ENCODE measurements around the gene CAMSAP1. TPM values are rescaled to one million over a fixed set of nuclear protein-coding genes. Genes with fewer than 3 reads are reported as not detected.

The CAMSAP1 gene
- total and polyA plus RNA-seq, 10 of the 15 experiments (the other 5 are each of a cell fraction or from before 2014, with no cell fraction given) = 1.4 to 24.7 (median 8.0) TPM

- TF ChIP-seq MAX (IDR thresholded peaks at IDR 0.05; ENCODE audit: low read depth, low read length) (no peak), STAT3 (IDR thresholded peaks at IDR 0.05; ENCODE audit: low read depth, low read length) (no peak), FOXK2 (IDR thresholded peaks at IDR 0.05) (no peak), GATAD2B (conservative IDR thresholded peaks at IDR 0.05; ENCODE audit: low read depth) (no peak), SIN3A (IDR thresholded peaks at IDR 0.05; ENCODE audit: low read depth, low read length) (no peak), ZBTB11 (CRISPR knock-in tag; IDR thresholded peaks at IDR 0.05) (no peak), IKZF2 (IDR thresholded peaks at IDR 0.05) (no peak), SPI1 (IDR thresholded peaks at IDR 0.05; ENCODE audit: borderline replicate concordance, insufficient read depth, low read depth, low read length) (no peak), EZH2 (IDR thresholded peaks at IDR 0.05; ENCODE audit: borderline replicate concordance, control insufficient read depth, low read depth, low read length) (no peak)
Measured at GRCh38 chr9:135787317-135787716, 120.0 kb downstream of the CAMSAP1 start (continued).

- DNase-seq (ENCODE audit: low read depth, low spot score) = no peak
- 59% methylated on average over 31 of the region's 44 CpGs for WGBS (ENCODE audit: insufficient coverage, insufficient replicate concordance, low lambda C conversion rate, missing lambda C conversion rate)
- TF ChIP-seq HDGF (IDR thresholded peaks at IDR 0.05) (no peak), NR2F1 (conservative IDR thresholded peaks at IDR 0.05) (no peak), SRF (IDR thresholded peaks at IDR 0.05; ENCODE audit: low read depth in 2 of 2, low read length in 2 of 2) (no peak), EED (IDR thresholded peaks at IDR 0.05; ENCODE audit: low read depth) (no peak)
- H3K79me2 ChIP-seq (ENCODE audit: control insufficient read depth, insufficient read depth, low read length) = no peaks in the 10 kb centered on the region
- ChIA-PET RAD21 (ENCODE audit: unreplicated experiment) (no interaction called here), CTCF (no interaction called here), POLR2A (no interaction called here), SMC1A (ENCODE audit: uncharacterized antibody, unreplicated experiment) (no interaction called here)
- BruUV-seq (replicated peaks) = no TSS peak
- H3K27ac ChIP-seq (ENCODE audit: control insufficient read depth, insufficient read depth) = no peak overlapping the region
- H3K4me2 ChIP-seq (ENCODE audit: control insufficient read depth, insufficient read depth) = no peak overlapping the region
- H2AFZ ChIP-seq (ENCODE audit: control insufficient read depth, low read depth, low read length) = no peak overlapping the region
- no peaks in the 10 kb centered on the region for H4K20me1 ChIP-seq (ENCODE audit: control insufficient read depth, insufficient read depth)
- H3K4me3 ChIP-seq = no peak overlapping the region
- H3K9ac ChIP-seq (ENCODE audit: control insufficient read depth, insufficient read depth, low read length) = no peak overlapping the region
- H3K36me3 ChIP-seq (ENCODE audit: control insufficient read depth in 2 of 2, insufficient read depth in 2 of 2, low read length in 1 of 2) = no peaks in the 10 kb centered on the region
- no peak for FAIRE-seq
- H3K27me3 ChIP-seq (replicated peaks in 1 of 2; ENCODE audit: control insufficient read depth in 2 of 2, insufficient read depth in 2 of 2, low read length in 1 of 2) = no peaks in the 10 kb centered on the region
- intact Hi-C loops (cut with micrococcal nuclease; ENCODE audit: unreplicated experiment) = no loop called here
- ATAC-seq = no peak
- H3K9me3 ChIP-seq (replicated peaks; ENCODE audit: control insufficient read depth, insufficient read depth, low read length) = no peaks in the 10 kb centered on the region
- in situ Hi-C loops (cut with MboI) = no loop called here
- H3K4me1 ChIP-seq (ENCODE audit: control insufficient read depth, insufficient read depth, low read length) = no peaks in the 10 kb centered on the region
Measured at GRCh38 chr9:135786146-135786690, 121.1 kb downstream of the CAMSAP1 start.
